Stromal cell of bone marrow (primary cell): ENCODE data around the gene ELL3.

Experiments
- DNase-seq: peaks from one replicate; pipeline ENCODE4 v3.0.0-alpha.2; 2012; ENCODE audit warnings: low read depth

The ELL3 gene

DNA sequence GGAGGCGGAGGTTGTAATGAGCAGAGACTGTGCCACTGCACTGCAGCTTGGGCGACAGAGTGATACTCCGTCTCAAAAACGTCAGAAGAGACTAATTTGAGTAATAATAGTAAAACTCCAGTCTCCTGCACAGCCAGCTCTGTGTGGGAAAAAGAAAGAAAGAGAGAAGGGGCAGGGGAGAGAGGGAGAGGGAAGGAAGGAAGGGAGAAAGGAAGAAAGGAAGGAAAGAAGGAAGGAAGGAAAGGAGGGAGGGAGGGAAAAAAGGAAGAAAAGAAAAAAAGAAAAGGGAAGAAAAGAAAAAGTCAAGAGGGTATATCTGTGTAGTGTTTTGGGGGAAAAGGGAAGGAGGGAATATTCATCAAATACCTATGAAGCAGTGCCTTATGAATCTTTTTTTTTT is 53.6 kb downstream of the ELL3 start:
- no peak for DNase-seq
